NCI-H2171 treated with DMSO at 0.1 percent for 48 hours (cell line): ENCODE results near the gene TEX14.

ENCODE experiments used
- DNase-seq: peaks from one replicate; lab custom pipeline; 2025; lab: John Stamatoyannopoulos, UW

Gene TEX14, protein sequence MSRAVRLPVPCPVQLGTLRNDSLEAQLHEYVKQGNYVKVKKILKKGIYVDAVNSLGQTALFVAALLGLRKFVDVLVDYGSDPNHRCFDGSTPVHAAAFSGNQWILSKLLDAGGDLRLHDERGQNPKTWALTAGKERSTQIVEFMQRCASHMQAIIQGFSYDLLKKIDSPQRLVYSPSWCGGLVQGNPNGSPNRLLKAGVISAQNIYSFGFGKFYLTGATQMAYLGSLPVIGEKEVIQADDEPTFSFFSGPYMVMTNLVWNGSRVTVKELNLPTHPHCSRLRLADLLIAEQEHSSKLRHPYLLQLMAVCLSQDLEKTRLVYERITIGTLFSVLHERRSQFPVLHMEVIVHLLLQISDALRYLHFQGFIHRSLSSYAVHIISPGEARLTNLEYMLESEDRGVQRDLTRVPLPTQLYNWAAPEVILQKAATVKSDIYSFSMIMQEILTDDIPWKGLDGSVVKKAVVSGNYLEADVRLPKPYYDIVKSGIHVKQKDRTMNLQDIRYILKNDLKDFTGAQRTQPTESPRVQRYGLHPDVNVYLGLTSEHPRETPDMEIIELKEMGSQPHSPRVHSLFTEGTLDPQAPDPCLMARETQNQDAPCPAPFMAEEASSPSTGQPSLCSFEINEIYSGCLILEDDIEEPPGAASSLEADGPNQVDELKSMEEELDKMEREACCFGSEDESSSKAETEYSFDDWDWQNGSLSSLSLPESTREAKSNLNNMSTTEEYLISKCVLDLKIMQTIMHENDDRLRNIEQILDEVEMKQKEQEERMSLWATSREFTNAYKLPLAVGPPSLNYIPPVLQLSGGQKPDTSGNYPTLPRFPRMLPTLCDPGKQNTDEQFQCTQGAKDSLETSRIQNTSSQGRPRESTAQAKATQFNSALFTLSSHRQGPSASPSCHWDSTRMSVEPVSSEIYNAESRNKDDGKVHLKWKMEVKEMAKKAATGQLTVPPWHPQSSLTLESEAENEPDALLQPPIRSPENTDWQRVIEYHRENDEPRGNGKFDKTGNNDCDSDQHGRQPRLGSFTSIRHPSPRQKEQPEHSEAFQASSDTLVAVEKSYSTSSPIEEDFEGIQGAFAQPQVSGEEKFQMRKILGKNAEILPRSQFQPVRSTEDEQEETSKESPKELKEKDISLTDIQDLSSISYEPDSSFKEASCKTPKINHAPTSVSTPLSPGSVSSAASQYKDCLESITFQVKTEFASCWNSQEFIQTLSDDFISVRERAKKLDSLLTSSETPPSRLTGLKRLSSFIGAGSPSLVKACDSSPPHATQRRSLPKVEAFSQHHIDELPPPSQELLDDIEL (N-terminal part only)

DNA sequence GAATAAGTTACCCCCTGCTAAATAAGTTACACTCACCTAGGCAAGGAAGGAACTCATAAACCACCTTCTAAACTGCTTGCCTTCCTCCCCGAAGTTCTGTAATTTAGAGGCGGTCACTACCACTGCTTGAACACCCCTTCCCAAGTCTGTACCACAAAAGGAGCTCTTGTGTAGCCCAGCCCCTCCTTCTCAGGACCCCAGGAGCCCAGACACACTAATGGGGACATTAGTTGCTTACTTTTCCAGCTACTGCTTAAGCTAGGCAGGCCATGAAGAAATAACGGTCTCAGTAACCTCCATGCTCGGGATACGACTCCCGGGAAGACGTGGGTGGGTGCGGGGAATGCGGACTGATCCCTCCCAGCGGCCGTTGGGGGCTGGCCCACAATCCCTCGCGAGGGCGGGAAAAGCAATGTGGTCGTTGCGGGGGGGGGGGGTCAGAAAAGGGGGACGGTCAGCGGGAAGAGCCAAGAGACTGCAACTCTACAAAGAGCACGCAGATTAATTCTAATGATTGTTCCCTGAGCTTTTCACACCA, at the start of gene TEX14:
TEX14 (minus strand) TSS at position 345 of the 538 bp plus-strand sequence. CDS start 40,044 bp downstream, outside the sequence.
- no peak for DNase-seq

DNA sequence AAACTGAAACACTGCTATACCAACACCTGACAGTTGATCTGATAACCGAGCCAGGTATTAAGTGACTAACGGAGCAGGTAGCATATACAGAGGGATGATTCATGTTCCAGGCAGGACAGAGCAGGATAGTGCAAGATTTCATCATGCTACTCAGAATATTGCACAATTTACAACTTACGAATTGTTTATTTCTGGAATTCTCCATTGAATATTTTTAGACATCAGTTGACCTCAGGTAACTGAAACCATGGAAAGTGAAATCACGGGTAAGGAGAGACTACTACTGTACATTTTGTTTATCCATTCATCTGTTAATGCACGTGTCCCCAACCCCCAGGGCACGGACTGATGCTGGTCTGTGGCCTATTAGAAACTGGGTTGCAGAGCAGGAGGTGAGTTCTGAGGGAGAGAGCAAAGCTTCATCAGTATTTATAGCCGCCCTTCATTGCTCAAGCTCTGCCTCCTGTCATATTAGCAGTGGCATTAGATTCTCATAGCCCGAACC, 49.3 kb upstream of the TEX14 start:
- no peak for DNase-seq

DNA sequence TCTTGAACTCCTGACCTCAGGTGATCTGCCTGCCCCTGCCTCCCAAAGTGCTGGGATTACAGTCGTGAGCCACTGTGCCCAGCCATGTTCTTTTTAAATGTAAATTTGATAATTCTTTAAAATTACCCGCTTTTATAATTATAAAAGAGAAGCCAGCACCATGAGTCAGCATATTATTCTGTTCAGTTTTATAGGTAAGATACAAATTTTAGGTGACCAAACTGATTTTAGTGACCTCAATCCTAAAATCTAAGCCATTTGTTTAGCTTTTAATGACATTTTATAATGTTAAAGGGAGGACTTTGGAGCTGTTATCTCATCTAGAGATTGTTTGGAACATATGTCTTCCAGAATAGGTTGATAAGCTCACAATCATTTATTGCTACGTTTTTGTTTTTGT, 43.0 kb upstream of the TEX14 start:
- DNase-seq: no peak

DNA sequence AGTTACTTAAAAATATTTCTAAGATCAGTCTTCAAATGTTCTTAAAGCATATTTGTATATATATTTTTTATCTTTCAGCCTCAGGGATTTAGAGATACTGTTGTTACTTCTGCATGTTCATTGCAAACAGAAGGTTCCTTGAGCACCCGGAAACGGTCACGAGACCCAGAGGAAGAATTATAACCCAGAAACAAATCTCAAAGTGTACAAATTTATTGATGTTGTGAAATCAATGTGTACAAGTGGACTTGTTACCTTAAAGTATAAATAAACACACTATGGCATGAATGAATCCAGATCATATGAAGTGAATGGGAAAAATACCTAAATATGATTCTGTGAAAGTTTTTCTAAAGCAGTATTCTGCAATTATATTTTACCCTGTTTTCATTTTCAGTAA, 42.2 kb upstream of the TEX14 start:
- no peak for DNase-seq

DNA sequence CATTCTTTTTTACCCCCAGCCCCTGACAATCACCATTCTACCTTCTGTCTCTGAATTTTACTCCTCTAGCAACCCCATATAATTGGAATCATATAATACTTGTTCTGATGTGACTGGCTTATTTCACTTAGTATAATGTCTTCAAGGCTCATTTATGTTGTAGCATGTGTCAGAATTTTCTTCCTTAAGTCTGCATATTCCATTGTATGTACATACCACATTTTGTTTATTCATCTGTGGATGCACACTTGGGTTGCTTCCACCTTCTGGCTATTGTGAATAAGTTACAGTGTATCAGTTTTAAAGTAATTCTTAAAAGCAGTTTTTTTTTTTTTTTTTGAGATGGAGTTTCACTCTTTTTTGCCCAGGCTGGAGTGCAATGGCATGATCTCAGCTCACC, 39.1 kb upstream of the TEX14 start:
- DNase-seq: no peak

DNA sequence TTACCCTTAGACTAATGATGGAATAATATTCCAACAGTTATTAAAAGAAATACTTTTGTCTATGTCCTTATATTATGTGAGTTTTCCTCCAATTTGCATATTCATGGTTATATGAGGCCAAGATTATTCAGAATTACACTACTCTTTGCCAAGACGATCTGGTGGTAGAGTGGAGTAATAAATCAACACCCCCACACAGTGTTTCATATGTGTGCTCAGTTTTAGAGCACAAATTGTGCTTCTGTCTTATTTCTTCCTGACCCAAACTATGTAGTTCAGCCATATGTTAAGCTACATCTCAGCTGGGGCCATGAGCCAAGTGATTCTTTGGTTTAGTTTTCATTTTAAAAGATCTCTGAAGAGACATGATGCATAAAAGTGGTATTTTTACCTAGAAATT, 37.0 kb upstream of the TEX14 start:
- no peak for DNase-seq

DNA sequence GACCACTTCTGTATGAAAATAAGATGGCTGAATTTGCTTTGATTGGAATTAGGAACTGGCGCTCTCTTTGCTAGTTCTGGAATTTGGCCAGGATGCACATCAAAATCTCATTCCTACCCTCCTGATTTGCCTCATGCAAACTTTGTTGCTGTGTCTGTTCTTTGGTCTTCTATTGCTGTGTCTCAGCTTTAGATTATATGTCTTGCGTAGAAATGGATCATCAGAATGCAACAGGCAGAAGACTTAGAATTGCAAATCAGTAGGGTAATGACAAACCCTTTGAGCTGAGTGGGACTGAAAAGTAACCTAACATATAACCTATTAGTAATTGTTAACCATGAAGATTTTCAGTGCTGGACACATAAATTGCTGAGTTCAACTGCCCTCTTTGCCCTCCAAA, 30.9 kb upstream of the TEX14 start:
- no peak for DNase-seq

DNA sequence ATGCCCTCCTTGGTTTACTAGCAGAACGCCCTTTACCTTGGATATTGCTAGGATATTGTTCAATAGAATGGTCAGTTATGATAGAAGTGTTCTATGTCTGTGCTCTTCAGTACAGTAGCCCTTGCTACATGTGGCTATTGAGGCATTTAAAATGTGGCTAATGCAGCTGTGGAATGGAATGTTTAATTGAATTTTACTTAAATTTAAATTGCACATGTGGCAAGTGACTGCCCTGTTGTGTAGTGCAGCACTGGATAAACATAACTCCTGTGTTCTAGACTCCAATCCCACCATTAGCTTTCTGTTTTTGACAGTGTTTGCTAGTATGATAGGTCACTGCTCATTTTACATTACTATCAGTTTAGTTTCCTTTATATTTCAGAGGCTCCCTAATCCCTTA, 30.4 kb upstream of the TEX14 start:
- no peak for DNase-seq

DNA sequence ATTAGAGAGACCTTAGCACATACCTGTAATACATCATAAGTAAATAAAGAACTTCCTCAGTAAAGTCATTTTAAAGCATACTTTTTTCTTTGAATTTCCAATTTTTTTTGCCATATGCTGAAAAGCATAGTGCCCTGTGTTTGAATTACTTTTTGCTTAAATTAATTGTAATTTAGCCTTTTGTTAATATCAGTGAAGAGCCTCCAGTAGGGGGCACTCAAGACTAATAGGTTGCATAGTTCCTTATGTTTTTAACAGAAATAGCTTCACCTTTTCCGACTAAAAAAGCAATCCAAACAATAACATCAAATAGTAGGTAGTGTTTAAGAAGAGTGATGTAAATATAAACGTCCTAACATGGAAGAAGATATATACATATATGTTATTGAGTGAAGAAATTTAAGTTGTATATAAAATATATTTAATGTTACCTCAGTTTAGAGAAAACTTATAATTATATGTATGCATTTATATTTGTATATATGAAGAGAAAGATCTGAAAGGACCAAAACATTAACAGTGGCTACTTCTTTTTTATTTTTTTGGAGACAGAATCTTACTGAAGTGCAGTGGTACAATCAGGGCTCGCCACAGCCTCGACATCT, 19.2 kb upstream of the TEX14 start:
- DNase-seq: peak; percentile 57

DNA sequence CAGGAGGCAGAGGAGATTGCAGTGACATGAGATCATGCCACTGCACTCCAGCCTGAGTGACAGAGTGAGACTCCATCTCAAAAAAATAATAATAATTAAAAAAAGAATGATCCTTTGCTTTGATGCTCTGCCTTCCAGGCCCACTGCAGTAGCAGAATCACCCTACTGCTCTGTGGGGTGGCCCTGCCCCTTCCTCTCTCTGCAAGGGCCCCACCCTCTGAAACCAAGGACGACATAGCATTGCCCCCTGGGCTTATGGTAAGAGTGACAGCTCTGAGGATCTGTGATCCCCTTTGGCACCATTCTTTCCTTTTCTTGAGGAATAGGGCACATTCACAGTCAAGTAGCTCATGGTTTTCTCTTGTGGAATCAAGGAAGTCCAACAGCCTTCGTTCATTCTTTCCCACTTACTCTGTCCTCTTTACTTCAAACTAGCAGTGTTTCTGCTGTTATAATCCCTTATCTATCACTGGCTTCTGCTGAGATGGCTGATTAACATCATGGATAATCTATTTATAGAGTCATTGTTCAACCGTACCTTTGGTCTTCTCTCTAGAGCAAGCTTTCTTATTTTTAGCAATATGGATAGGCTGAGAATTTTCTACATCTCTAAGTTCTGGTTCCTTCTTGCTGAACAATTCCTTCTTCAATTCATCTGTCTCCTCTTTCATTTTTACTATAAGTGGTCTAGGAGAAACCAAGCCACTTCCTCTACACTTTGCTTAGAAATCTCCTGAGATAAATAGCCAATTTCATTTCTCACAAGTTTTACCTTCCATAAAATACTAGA, 14.7 kb upstream of the TEX14 start:
- DNase-seq: no peak

DNA sequence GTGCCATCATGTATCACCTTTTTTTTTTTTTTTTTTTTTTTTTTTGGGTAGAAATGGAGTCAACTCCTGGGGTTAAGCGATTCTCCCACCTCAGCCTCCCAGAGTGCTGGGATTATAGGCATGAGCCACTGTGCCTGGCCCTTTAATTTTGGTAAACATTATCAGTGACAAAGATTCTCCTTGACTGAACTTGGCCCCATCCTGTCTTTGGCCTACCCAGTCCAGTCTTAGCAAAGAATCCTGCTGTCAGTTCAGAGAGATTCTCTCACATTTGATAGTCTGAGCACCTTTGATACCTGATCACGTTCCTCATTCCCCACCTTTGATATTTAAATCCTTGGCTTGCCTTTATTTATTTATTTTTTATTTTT, 12.1 kb upstream of the TEX14 start:
- DNase-seq: no peak

DNA sequence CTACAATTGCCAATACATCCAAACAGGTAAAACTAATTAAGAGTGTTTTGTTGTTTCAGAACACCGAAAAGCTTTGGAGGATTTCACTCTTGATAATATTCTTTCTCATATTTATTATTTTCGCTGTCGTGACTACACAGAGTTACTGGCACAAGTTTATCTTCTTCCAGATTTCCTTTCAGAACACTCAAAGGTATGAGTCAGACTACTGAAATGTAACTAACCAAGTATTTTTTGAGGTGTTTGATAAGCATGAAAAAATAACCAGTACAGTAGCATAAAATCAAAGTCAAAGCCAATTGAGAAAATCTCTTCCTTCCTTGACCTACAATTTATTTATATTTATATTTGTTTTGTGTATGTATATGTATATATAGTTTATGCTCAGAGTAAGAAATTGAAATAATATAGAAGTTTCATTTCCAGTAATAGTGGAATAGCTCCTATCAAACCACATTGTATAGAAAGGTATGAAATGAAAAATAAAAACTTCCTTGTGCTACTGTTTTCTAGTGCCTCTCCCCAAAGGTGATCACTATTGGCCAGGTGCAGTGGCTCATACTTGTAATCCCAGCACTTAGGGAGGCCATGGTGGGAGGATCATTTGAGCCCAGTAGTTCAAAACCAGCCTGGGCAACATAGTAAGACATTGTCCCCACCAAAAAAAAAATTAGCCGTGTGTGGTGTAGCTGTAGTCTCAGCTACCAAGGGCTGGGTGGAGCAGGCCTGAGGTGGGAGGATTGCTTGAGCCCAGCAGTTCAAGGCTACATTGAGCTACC, 11.5 kb upstream of the TEX14 start:
- no peak for DNase-seq

DNA sequence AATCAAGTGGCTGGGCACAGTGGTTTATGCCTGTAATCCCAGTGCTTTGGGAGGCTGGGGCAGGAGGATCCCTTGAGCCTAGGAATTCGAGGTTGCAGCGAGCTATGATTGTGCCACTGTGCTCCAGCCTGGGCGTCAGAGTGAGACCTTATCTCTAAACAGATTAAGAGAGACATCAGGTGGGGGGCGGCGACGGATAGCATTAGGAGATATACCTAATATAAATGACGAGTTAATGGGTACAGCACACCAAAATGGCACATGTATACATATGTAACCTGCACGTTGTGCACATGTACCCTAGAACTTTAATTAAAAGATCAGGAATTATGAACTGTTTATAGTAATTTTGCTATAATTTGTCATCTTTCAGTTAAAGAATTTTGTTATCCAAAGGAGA, 10.9 kb upstream of the TEX14 start:
- no peak for DNase-seq

DNA sequence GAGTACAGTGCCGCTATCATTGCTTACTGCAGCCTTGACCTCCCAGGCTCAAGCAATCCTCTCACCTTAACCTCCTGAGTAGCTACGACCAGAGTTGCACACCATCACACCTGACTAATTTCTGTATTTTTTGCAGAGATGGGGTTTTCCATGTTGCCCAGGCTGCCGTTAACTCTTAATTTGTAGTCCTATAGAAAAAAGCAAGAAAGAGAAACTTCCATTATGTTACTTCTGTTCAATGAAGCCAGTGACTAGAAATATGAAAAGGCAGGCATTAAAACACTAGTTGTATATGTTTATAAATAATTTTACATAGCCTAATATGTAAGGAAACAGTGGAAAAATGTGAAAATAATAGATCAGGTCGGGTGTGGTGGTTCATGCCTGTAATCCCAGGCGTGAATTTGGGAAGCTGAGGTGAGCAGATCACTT, 10.2 kb upstream of the TEX14 start:
- DNase-seq: no peak

DNA sequence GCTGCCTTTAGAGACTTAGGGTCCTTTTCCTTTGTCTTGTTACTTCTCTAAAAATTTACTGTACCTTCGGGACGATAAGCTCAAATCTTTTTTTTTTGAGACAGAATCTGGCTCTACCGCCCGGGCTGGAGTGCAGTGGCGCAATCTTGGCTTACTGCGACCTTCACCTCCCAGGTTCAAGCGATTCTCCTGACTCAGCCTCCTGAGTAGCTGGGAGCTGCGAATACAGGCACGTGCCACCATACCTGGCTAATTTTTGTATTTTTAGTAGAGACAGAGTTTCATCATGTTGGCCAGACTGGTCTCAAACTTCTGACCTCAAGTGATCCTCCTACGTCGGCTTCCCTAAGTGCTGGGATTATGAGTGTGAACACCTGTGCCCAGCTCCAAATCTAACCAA, 7.9 kb upstream of the TEX14 start:
- DNase-seq: no peak

DNA sequence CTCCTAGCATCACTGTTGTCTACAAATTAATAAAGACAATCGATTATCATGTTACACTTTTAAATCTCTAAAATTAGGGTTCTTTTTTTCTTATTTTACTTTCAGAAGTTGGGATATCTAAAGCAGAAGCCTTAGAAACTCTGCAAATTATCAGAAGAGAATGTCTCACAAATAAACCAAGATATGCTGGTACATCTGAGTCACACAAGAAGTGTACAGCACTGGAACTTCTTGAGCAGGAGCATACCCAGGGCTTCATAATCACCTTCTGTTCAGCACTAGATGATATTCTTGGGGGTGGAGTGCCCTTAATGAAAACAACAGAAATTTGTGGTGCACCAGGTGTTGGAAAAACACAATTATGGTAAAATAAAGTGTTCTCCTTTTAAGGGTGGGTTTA, 3.0 kb upstream of the TEX14 start:
- no peak for DNase-seq

DNA sequence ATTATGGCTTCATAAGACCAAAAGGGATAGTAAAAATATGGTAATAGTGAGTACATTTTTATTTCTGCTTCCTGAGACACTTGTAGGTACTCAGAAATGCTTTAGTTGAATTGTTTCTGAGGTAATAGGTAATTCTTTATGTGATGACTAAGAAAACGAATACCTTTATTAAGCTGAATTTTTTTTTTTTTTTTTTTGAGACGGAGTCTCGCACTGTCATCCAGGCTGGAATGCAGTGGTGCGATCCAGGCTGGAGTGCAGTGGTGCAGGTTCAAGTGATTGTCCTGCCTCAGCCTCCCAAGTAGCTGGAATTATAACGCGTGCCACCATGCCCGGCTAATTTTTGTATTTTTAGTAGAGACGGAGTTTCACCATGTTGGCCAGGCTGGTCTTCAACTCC, 2.5 kb upstream of the TEX14 start:
- no peak for DNase-seq

DNA sequence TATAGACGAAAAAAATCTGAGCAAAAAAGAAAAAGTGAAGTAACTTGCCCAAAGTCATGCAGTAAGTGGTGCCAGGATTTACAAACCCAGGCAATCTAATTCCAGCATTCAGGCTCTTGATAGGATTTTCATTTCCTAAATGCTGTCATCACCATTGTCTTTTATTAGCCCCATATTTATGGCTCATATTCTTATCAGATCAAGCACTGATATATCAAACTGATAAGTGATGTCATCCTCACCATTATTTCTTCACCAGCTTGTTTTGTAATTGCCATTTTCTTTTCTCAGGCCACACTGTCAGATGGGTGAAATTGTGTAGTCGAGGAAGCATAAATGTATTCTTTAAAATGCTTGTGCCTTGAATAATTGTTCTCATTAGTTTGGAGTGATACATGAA, 1.9 kb upstream of the TEX14 start:
- DNase-seq: no peak

DNA sequence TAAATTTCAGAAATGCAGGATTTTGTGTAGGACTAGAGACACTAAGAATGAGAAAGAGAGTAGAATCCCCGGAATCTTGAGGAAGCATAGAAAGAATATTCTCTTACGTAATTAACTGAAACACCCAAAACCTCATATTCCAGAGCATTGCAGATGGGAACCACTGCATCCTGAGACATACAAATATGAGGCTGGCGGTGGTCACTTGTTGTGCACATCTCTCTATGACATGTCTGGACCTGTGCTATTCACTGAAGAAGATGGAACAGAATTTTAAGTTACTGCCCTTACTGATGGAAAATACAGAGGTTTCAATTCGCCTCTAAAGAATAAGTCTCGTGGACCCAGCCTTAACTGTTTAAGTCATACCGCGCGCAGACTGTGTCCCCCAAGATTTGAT, 1.4 kb upstream of the TEX14 start:
- DNase-seq: no peak
